Upper lobe of left lung (tissue), 6 donors: ENCODE results near the gene RIPK3. TPM values are rescaled to one million over a fixed set of nuclear protein-coding genes. Genes with fewer than 3 reads are reported as not detected.

Source experiments
- ATAC-seq, 2 donors: fragments of 200-7000 bp; cut with Tn5 transposase; one replicate each; pipeline ENCODE4 v1.9.1; 2022; ENCODE audit warnings: mild to moderate bottlenecking in 2 of 2, moderate library complexity in 2 of 2; ENCODE audit not compliant: low FRiP score in 2 of 2
- DNase-seq, 2 donors: peaks; one replicate each; pipeline ENCODE4 v3.0.0-alpha.2; 2019 to 2020
- H3K27ac ChIP-seq, 4 donors: fragments of 200-600 bp; sonication (generic); one replicate each; pipeline ENCODE4 v1.5.1; 2016 to 2019
- H3K27me3 ChIP-seq, 4 donors: fragments of 200-600 bp; sonication (generic); one replicate each; pipeline ENCODE4 v1.5.1; 2017 to 2019
- H3K36me3 ChIP-seq, 4 donors: fragments of 200-600 bp; sonication (generic); one replicate each; pipeline ENCODE4 v1.5.1; 2016 to 2019
- H3K4me1 ChIP-seq, 4 donors: fragments of 200-600 bp; sonication (generic); one replicate each; pipeline ENCODE4 v1.5.1; 2018 to 2019
- H3K4me3 ChIP-seq, 4 donors: fragments of 200-600 bp; sonication (generic); one replicate each; pipeline ENCODE4 v1.5.1; 2017 to 2019; ENCODE audit warnings: mild to moderate bottlenecking in 2 of 4, moderate library complexity in 1 of 4
- H3K9me3 ChIP-seq, 4 donors: fragments of 200-600 bp; sonication (generic); one replicate each; pipeline ENCODE4 v1.5.1; 2018 to 2019
- EP300 ChIP-seq, 4 donors: sonication (generic); formaldehyde crosslinking; IDR thresholded peaks; one replicate each; pipeline ENCODE4 v1.5.1; 2017; ENCODE audit warnings: antibody characterized with exemption in 4 of 4, control low read depth in 2 of 4
- POLR2A ChIP-seq, 4 donors: fragments of 450-650 bp; IDR thresholded peaks; one replicate each; pipeline ENCODE4 v1.5.1; 2016 to 2017; ENCODE audit warnings: antibody characterized with exemption in 4 of 4, mild to moderate bottlenecking in 2 of 4
- POLR2AphosphoS5 ChIP-seq, 2 donors: sonication (generic); formaldehyde crosslinking; IDR thresholded peaks; one replicate each; pipeline ENCODE4 v1.5.1; 2017; ENCODE audit warnings: antibody characterized with exemption in 2 of 2
- WGBS, 2 donors: methylation state at CpG; one replicate each; pipeline ENCODE4 v1.1.5; 2017 to 2018; 5-methylcytosine and 5-hydroxymethylcytosine counted together
- total RNA-seq, 6 donors: library from RNA; depleted of rRNA in 4 of 6; stranded (reverse); fragments of >200 nt in 4 of 6; gene quantifications; one replicate each; pipeline versions ENCODE4 v1.1.0 to v1.2.1, GENCODE V29; 2016 to 2021
- TF ChIP-seq, protein P1 (sequence below), 6 experiments: fragments of 450-650 bp in 4 of 6; fragments of 200-600 bp in 2 of 6; sonication (generic) in 2 of 6; IDR thresholded peaks; one replicate each; pipeline ENCODE4 v1.5.1; 2016 to 2019; ENCODE audit warnings: antibody characterized with exemption in 6 of 6
- donor health status: DM: no; HTN: no; CAD: no; lungs with moderate emphysema.
- donor health status: DM: no; HTN: yes; CAD: no; lungs with severe emphysema.

The RIPK3 gene
- total RNA-seq, 6 donors from 2014 or later: 16.1 to 92.2 (median 29.1) TPM

- ATAC-seq (peak; percentile 3 to 5), DNase-seq (no peak)
- Histone ChIP-seq H3K4me3 (peak overlapping the region; percentile 29 to 58 (median 51)), H3K36me3 (peaks cover 0 to 11% (median 7%) of the 10 kb centered on the region in 4 donors), H3K27ac (peak overlapping the region; percentile 79 to 93 (median 91)), H3K9me3 (no peaks in the 10 kb centered on the region), H3K27me3 (no peaks in the 10 kb centered on the region), H3K4me1 (peaks cover 79 to 94% (median 86%) of the 10 kb centered on the region in 4 donors)
- TF ChIP-seq, protein P1, sequence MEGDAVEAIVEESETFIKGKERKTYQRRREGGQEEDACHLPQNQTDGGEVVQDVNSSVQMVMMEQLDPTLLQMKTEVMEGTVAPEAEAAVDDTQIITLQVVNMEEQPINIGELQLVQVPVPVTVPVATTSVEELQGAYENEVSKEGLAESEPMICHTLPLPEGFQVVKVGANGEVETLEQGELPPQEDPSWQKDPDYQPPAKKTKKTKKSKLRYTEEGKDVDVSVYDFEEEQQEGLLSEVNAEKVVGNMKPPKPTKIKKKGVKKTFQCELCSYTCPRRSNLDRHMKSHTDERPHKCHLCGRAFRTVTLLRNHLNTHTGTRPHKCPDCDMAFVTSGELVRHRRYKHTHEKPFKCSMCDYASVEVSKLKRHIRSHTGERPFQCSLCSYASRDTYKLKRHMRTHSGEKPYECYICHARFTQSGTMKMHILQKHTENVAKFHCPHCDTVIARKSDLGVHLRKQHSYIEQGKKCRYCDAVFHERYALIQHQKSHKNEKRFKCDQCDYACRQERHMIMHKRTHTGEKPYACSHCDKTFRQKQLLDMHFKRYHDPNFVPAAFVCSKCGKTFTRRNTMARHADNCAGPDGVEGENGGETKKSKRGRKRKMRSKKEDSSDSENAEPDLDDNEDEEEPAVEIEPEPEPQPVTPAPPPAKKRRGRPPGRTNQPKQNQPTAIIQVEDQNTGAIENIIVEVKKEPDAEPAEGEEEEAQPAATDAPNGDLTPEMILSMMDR (IDR thresholded peaks at IDR 0.05): peak in 1 of 6 experiments; percentile 13
- TF ChIP-seq EP300 (IDR thresholded peaks at IDR 0.05) (no peak), POLR2A (IDR thresholded peaks at IDR 0.05) (no peak), POLR2AphosphoS5 (IDR thresholded peaks at IDR 0.05) (peak in 1 of 2 donors; percentile 64)
- WGBS, 2 donors: 89 to 100% methylated on average over 1 of the region's 1 CpG
These were observed 27.8 kb downstream of the RIPK3 start for GRCh38 chr14:24311837-24312615.

GRCh38 chr14:24310646-24311604 is 28.9 kb downstream of the RIPK3 start, which contains the start of gene LTB4R:
LTB4R (plus strand) TSS chr14:24311502; CDS start chr14:24315652, 4,150 bp downstream.
- H3K27ac ChIP-seq: peak within 1 kb of the TSS; percentile 79 to 93 (median 91)
- WGBS, 2 donors: 1 to 50% methylated on average over 4 to 25 of the region's 99 CpGs
- H3K4me3 ChIP-seq: peak within 1 kb of the TSS; percentile 29 to 58 (median 51)
- H3K27me3 ChIP-seq: no peaks in the 10 kb centered on the region
- peak; percentile 76 to 85 for ATAC-seq
- H3K9me3 ChIP-seq: no peaks in the 10 kb centered on the region
- H3K36me3 ChIP-seq: peaks cover 0 to 22% (median 15%) of the 10 kb centered on the region in 4 donors
- TF ChIP-seq, protein P1 (IDR thresholded peaks at IDR 0.05): peak; percentile 21 to 89 (median 76)
- no peak for TF ChIP-seq EP300 (IDR thresholded peaks at IDR 0.05)
- TF ChIP-seq POLR2AphosphoS5 (IDR thresholded peaks at IDR 0.05): peak; percentile 40 to 50
- TF ChIP-seq POLR2A (IDR thresholded peaks at IDR 0.05): peak in 1 of 4 donors; percentile 67
- peak; percentile 83 to 95 for DNase-seq
- H3K4me1 ChIP-seq: peaks cover 68 to 83% (median 76%) of the 10 kb centered on the region in 4 donors

DNA sequence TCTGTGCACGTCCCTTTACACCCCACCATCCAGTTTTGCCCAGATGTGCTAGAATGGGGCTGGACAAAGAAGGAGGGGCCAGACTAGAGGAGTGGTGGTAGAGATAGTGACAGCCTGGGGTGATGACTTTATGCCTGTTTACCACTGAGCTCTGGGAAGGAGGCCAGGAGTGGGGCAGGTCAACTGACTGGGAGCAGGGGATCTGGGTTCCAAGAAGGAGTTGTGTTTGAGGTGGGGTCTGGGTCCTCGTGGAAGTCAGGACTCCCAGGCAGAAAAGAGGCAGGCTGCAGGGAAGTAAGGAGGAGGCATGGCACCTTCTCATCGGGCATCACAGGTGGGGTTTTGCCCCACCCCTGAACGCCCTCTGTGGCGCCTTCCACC is 29.5 kb downstream of the RIPK3 start:
- Histone ChIP-seq H3K9me3 (no peaks in the 10 kb centered on the region), H3K4me1 (peaks cover 61 to 76% (median 70%) of the 10 kb centered on the region in 4 donors), H3K27me3 (no peaks in the 10 kb centered on the region), H3K27ac (peak overlapping the region; percentile 79 to 93 (median 91)), H3K4me3 (peak overlapping the region; percentile 29 to 58 (median 51)), H3K36me3 (peaks cover 4 to 29% (median 22%) of the 10 kb centered on the region in 4 donors)
- DNase-seq: no peak
- no peak for ATAC-seq
- TF ChIP-seq EP300 (IDR thresholded peaks at IDR 0.05) (no peak), POLR2AphosphoS5 (IDR thresholded peaks at IDR 0.05) (no peak), POLR2A (IDR thresholded peaks at IDR 0.05) (no peak)
- TF ChIP-seq, protein P1 (IDR thresholded peaks at IDR 0.05): no peak
- 30 to 65% methylated on average over 1 to 5 of the region's 5 CpGs for WGBS, 2 donors

DNA sequence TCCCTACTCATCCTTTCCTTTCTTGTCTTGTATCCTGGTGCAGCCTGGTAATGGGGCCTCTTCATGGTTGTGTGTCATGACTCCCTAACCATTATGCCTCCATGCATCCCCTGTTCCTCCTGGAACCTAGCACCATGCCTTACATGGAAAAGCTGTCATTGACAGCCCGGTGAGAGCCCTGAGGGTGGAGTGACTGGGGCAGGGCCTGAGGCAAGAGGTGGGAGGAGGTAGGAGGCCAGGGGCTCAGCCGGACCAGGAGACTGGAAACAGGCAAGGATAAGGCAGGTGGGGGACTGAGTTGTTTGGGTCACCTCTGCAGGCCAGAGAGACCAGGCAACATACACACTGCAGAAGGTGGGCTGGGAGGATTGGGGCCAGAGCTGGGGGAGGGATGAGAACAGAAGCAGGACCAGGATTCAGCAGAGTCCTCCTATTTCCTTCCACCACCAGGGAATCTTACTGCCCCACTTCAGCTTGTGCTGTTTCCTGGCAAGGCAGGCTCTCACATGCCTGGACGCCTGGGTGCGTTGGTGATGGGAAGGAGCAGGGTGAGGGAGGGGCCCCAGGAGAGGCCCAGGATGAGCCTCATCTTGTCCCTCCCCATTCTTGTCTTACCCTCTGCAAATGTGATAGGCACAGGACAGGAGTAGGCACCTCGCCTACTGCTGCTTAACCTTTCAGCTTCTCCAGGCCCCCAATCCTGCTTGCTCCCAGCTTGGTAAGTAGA is 30.1 kb downstream of the RIPK3 start, which contains the start of gene LTB4R2:
Gene LTB4R2 (plus strand): TSS at position 603 of the 727 bp plus-strand sequence. CDS start 525 bp downstream, outside the sequence.
- WGBS, 2 donors: 66 to 84% methylated on average over 5 of the region's 5 CpGs
- Histone ChIP-seq H3K4me3 (peak within 1 kb of the TSS; percentile 29 to 58 (median 51)), H3K27ac (peak within 1 kb of the TSS; percentile 79 to 93 (median 91)), H3K36me3 (peaks cover 10 to 35% (median 27%) of the 10 kb centered on the region in 4 donors), H3K9me3 (no peaks in the 10 kb centered on the region), H3K4me1 (peaks cover 56 to 71% (median 65%) of the 10 kb centered on the region in 4 donors), H3K27me3 (no peaks in the 10 kb centered on the region)
- ATAC-seq (no peak), DNase-seq (no peak)
- TF ChIP-seq, protein P1 (IDR thresholded peaks at IDR 0.05): no peak
- TF ChIP-seq EP300 (IDR thresholded peaks at IDR 0.05) (no peak), POLR2AphosphoS5 (IDR thresholded peaks at IDR 0.05) (no peak), POLR2A (IDR thresholded peaks at IDR 0.05) (no peak)
